ACC112 (cell line): ENCODE results near the gene DIAPH2.
A peak's percentile ranks its signal among the peaks of the same experiment; 100 is the strongest.

ENCODE experiments used
- H2AFZ ChIP-seq: fragments of 200-600 bp; sonication (generic); one replicate; pipeline ENCODE4 v1.6.0; 2017; ENCODE audit warnings: antibody characterized with exemption, low read length; ENCODE audit not compliant: unreplicated experiment
- H3K27ac ChIP-seq: fragments of 200-600 bp; sonication (generic); 2 replicates; pipeline ENCODE4 v1.5.1; 2014; ENCODE audit warnings: low read depth, mild to moderate bottlenecking, antibody characterized with exemption, low read length, moderate library complexity
- H3K27me3 ChIP-seq: fragments of 200-600 bp; sonication (generic); 2 replicates; pipeline ENCODE4 v1.6.1; 2014; ENCODE audit warnings: mild to moderate bottlenecking, antibody characterized with exemption, low read length, moderate library complexity, mixed read lengths; ENCODE audit not compliant: insufficient read depth
- H3K36me3 ChIP-seq: fragments of 200-600 bp; sonication (generic); 2 replicates; pipeline ENCODE4 v1.6.1; 2016; ENCODE audit warnings: mild to moderate bottlenecking, antibody characterized with exemption, low read length, moderate library complexity, mixed read lengths; ENCODE audit not compliant: insufficient read depth
- H3K4me1 ChIP-seq: fragments of 200-600 bp; sonication (generic); one replicate; pipeline ENCODE4 v1.6.1; 2016; ENCODE audit warnings: low read length, mixed read lengths; ENCODE audit not compliant: insufficient read depth, unreplicated experiment, control insufficient read depth
- H3K4me3 ChIP-seq: fragments of 200-600 bp; sonication (generic); 2 replicates; pipeline ENCODE4 v1.5.1; 2014; ENCODE audit warnings: mild to moderate bottlenecking, low read depth, low read length
- H3K79me2 ChIP-seq: fragments of 200-600 bp; sonication (generic); one replicate; pipeline ENCODE4 v1.6.0; 2016; ENCODE audit warnings: low read length; ENCODE audit not compliant: control insufficient read depth, unreplicated experiment, insufficient read depth

The DIAPH2 gene

DNA sequence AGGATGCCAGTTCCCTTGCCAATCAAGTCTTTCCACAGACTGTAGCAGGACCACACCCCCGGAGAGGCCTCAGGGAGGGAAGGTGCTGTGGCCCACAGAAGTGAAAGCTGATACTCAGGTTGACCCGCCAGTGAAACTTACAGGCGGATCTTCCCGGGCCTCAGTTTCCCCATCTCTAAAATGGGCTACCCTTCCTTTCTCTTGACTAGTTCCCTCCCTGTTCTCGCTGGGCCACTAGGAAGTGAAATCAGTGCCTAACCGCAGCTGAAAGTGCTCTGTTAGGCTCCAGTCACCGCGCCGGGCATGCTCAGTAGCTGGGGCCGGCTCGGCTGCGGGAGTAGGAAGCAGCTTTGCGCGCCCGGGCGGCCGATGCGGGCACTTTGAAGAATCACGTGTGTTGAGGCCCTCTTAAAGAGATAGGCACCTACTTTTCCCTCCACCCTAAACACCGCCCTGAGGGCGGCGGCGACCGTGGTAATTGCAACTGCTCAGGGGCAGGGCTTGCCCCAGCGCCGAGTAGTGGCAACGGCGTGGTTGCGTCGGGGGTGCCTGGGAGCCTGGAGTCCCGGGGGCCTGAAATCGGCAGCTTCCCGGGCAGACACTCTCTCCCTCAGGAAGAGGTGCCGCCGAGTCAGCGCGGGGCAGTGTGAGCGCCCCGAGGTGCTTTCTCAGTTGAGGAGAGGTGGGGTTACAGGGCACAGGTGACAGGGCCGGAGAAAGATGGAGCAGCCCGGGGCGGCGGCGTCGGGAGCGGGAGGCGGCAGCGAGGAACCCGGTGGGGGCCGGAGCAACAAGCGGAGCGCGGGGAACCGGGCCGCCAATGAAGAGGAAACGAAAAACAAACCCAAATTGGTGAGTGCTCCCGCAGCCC, at the start of gene DIAPH2:
TSS of gene DIAPH2 (plus strand) at position 504 of the 871 bp plus-strand sequence.
- Histone ChIP-seq H3K36me3 (no peaks in the 10 kb centered on the region), H3K4me3 (peak within 1 kb of the TSS; percentile 86), H3K4me1 (no peaks in the 10 kb centered on the region), H2AFZ (peak within 1 kb of the TSS; percentile 75), H3K27me3 (no peaks in the 10 kb centered on the region), H3K27ac (peak within 1 kb of the TSS; percentile 83), H3K79me2 (peaks cover 30% of the 10 kb centered on the region)

DNA sequence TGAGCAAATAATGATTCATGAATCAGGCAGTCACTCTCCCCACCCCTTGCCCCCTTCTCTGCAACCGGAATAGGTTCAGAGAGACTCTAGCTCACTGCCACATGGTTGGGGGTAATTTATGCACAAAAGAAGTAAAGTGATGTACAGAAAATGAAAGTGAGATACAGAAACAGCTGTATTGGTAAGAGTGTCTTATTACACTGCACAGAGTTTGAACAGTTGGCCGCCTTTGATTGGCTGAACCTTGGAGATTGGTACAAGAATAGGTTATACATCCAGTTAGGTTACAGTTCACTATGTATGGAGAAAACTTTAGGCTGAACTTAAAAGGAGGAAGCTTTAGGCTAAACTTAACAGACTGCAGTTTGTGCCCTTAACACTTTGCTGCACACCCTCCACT, 34.6 kb upstream of the DIAPH2 start:
- H2AFZ ChIP-seq, result no peak overlapping the region
- no peaks in the 10 kb centered on the region for H3K79me2 ChIP-seq
- H3K4me3 ChIP-seq, result no peak overlapping the region
- H3K27me3 ChIP-seq, result no peaks in the 10 kb centered on the region
- H3K4me1 ChIP-seq, result no peaks in the 10 kb centered on the region
- no peak overlapping the region for H3K27ac ChIP-seq
- H3K36me3 ChIP-seq, result no peaks in the 10 kb centered on the region

DNA sequence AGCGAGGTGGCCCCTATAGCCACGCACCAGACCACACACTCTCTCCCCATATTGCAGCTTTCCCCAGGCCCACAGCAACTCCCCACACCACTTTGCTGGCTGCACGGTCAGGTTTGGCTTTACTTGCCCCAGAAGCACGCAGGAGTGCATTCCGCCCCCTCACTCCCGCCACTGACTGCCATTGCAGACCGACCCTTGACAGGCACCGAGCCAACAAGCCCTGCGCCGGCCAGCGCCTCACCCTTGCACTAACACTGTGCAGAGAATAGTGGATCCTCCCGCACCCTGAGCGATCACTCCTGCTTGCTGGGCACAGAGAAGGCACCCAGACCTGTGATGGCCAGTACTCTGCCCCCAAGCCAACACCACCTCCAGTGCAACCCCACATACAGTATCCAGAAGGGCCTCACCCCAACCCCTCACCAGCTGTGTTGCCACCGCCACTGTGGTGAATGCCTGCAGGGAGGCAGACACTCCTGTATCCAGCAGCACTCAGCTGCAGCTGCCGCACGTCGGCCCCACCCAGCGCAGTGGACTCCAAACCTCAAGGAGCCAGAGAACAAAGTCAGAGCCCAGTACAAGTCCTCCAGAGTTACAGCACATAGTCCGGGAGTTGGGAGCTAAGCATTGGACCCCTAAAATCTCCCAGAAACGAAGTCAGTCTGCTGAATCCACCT, 28.6 kb upstream of the DIAPH2 start:
- Histone ChIP-seq H3K27ac (no peak overlapping the region), H3K79me2 (no peaks in the 10 kb centered on the region), H2AFZ (no peak overlapping the region), H3K36me3 (no peaks in the 10 kb centered on the region), H3K4me3 (no peak overlapping the region), H3K4me1 (no peaks in the 10 kb centered on the region), H3K27me3 (no peaks in the 10 kb centered on the region)

DNA sequence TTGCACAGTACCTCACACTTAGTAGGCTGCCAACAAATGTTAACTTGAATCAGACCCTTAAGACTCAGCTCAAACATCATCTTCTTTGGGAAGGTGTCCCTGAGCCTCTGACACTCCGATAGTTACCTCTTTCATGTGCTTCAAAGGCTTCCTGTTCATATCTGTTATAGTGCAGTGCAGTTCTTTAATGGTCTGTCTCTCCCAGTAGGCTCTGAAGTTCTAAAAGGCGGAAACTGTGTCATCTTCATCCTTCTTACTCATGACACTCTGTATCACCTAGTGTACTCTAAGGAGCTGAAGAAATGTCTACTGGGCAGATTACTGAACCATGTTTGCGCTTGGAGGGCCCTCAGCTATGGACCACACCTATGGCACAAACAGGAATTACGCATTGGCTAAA, 2.1 kb upstream of the DIAPH2 start:
- H3K4me1 ChIP-seq, result no peaks in the 10 kb centered on the region
- H3K27me3 ChIP-seq, result no peaks in the 10 kb centered on the region
- H3K27ac ChIP-seq, result no peak overlapping the region
- peaks cover 13% of the 10 kb centered on the region for H3K79me2 ChIP-seq
- no peaks in the 10 kb centered on the region for H3K36me3 ChIP-seq
- no peak overlapping the region for H3K4me3 ChIP-seq
- no peak overlapping the region for H2AFZ ChIP-seq

DNA sequence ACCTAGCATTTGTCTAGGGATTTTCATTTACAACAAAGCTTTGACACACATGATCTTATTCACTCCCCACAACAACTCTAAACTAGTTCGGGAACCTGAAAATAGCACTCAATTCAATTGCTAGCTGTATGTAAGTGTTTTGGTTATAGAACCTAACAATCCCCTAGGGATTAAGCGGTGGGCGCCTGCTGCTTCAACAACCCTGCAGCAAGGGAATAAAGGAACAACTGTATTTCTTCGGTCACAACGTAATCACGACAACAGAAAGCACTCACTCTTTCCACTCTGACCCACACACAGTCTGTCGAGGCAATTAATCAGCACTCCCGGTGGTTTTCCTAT, 674 bp upstream of the DIAPH2 start:
- Histone ChIP-seq H2AFZ (no peak overlapping the region), H3K27me3 (no peaks in the 10 kb centered on the region), H3K36me3 (no peaks in the 10 kb centered on the region), H3K27ac (no peak overlapping the region), H3K4me3 (peak overlapping the region; percentile 86), H3K4me1 (no peaks in the 10 kb centered on the region), H3K79me2 (peaks cover 24% of the 10 kb centered on the region)

DNA sequence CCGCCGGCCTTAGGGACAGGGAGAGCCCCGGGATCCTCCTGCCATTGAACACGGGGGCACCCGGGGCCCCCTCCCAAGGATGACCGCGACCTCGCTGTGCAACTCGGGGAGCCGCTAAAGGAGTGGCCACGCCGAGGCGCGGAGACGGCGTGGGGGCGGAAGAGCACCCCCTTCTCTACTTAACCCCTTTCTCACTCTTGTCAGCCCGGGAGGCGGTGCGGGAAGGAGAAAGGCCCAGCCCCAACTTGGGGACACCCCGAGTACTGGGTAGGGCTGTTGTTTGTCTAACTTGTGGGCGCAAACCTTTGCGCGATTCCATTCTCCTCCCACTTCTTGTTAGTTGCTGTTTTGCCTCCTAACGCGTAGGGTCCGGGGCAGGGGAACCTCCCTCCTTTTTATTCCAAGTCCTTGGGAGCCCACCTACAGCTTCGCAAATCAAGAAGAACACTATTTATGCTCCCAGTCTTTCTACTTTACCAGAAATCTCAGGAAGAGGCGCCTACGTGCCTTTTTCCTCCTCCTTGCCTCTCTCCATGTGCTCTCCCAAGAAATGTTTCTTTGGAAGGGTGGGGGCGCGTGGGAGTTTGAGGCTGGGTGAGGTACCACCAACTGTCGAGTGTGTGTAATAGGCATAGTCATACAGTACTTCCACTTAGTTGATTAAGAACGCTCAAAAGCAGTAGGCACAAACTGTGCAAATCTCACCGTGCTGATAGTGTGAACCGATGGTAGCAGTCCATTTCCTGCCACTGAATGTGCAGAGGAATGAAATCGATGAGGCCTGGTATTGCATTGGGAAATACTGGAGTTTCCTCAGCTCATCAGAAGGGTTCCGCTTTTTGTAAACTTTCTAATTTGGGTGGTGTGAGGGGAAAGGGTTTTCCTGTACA, 813 bp downstream of the DIAPH2 start:
- Histone ChIP-seq H3K79me2 (peaks cover 33% of the 10 kb centered on the region), H3K36me3 (no peaks in the 10 kb centered on the region), H3K27me3 (no peaks in the 10 kb centered on the region), H3K4me3 (peak overlapping the region; percentile 86), H2AFZ (peak overlapping the region; percentile 75), H3K4me1 (no peaks in the 10 kb centered on the region), H3K27ac (peak overlapping the region; percentile 83)

DNA sequence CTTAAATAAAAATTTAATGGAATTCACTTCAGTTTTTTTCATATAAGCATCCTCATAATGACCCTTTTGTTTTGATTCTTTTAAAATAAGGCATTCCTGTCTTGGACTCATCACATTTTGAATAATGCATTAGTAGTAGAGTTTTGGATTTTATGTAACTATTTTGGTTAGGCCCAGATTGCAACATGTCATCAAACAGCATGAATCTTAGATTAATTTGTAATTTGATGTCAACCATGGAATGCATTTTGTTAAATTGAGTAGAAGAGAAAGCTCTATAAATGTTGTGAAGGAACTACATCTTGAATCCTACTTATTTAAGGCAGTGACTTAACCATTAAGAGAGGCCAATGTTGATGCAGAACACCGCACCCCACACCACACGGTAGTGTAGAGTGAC, 3.1 kb downstream of the DIAPH2 start:
- Histone ChIP-seq H3K4me1 (peaks cover 7% of the 10 kb centered on the region), H2AFZ (no peak overlapping the region), H3K79me2 (peaks cover 33% of the 10 kb centered on the region), H3K36me3 (no peaks in the 10 kb centered on the region), H3K27ac (no peak overlapping the region), H3K27me3 (no peaks in the 10 kb centered on the region), H3K4me3 (no peak overlapping the region)

DNA sequence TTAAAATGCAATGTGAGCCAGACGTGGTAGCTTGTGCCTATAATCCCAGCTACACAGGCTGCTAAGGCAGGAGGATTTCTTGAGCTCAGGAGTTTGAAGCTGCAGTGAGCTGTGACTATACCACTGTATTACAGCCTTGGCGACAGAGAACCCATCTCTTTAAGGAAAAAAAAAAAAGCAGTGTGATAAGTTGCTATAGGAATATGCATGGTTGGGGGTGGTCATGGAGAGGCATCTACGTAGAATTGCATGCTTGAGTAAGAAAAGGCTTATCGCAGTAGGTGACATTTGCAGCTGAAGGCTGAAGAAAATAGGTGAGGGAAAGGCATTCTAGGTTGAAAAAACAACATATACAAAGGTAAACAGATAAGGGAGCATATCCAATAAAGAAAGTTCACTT, 4.1 kb downstream of the DIAPH2 start:
- no peaks in the 10 kb centered on the region for H3K27me3 ChIP-seq
- H3K36me3 ChIP-seq, result no peaks in the 10 kb centered on the region
- no peak overlapping the region for H3K4me3 ChIP-seq
- H2AFZ ChIP-seq, result no peak overlapping the region
- H3K79me2 ChIP-seq, result peaks cover 33% of the 10 kb centered on the region
- no peak overlapping the region for H3K27ac ChIP-seq
- peaks cover 10% of the 10 kb centered on the region for H3K4me1 ChIP-seq

DNA sequence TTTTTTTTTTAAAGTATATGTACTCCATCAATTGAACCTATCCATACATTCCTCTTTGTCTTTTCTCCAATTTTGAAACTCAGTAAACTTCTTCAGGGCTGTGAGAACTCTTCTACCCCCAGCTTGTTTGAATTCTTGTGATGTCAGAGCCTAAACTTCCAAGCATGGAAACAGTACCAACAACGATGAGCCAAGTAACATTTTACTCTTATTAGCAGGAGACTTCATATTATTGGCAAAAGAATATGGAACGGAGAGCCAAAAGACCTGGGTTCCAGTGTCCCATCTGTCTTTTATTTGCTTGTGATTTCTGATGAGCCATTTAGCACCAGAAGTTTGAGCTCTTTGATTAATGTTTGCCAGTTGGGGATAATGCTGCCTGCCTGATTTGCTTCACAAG, 5.3 kb downstream of the DIAPH2 start:
- Histone ChIP-seq H3K79me2 (peaks cover 33% of the 10 kb centered on the region), H3K4me3 (no peak overlapping the region), H3K27ac (no peak overlapping the region), H3K27me3 (no peaks in the 10 kb centered on the region), H2AFZ (no peak overlapping the region), H3K4me1 (peaks cover 10% of the 10 kb centered on the region), H3K36me3 (no peaks in the 10 kb centered on the region)

DNA sequence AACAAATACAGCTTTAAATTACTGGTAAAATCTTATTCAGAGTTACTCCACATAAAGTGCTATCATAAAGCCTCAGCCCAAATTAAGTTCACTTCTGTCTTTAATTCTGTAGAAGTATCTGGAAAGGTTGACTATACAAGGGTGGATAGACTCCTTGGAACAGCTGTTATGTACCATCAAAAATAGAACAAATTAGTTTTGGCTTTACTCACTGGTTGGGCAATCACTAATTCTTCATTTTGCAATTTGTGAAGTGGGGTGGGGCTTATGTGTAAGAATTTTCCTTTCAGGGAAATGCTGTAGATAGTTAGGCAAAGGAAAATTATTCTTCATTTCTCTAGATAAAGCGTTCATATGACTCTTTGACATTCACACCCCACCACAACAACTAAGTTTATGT, 7.8 kb downstream of the DIAPH2 start:
- Histone ChIP-seq H3K27ac (peak overlapping the region; percentile 9; the same call in 1 of the 2 replicates), H2AFZ (no peak overlapping the region), H3K36me3 (no peaks in the 10 kb centered on the region), H3K4me1 (peaks cover 10% of the 10 kb centered on the region), H3K79me2 (peaks cover 20% of the 10 kb centered on the region), H3K27me3 (no peaks in the 10 kb centered on the region), H3K4me3 (no peak overlapping the region)
